ENCODE data around the gene ALDH1A1.

Gene ALDH1A1

DNA sequence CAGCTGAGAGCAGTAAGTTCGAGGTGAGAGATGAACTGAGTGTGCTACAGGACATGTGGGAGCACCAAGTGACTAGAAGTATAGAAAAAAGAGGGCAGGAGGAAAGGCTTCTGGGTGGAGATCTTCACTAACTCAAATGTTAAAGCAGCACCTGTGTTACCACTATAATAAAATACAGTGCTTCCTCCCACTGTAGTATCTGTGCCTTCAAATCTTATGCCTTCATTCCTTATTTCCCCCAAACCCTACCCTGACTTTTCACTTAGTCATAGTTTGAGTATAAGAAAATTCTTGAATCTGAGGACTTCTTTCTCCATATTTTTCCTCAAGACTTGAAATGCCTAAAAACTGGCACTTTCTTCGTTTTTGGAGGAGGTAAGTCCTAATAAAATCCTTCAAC lies 61.8 kb downstream of the ALDH1A1 start:
- H3K4me3 Mint-ChIP-seq, result no peak overlapping the region
- H3K27me3 Mint-ChIP-seq (ENCODE audit: low read depth, poor library complexity), result peaks cover 5% of the 10 kb centered on the region
- no peaks in the 10 kb centered on the region for H3K9me3 Mint-ChIP-seq
- TF ChIP-seq CTCF (IDR thresholded peaks at IDR 0.05), result no peak
- no peak overlapping the region for H3K27ac Mint-ChIP-seq
- no peaks in the 10 kb centered on the region for H3K4me1 Mint-ChIP-seq
- H3K36me3 Mint-ChIP-seq (ENCODE audit: low read depth), result no peaks in the 10 kb centered on the region
- no peak for DNase-seq

GRCh38 chr9:72888943-72889342 lies 63.9 kb downstream of the ALDH1A1 start:
- H3K4me1 Mint-ChIP-seq, result no peaks in the 10 kb centered on the region

GRCh38 chr9:72888067-72888466 lies 64.8 kb downstream of the ALDH1A1 start:
- H3K4me3 Mint-ChIP-seq, result no peak overlapping the region
- peaks cover 5% of the 10 kb centered on the region for H3K27me3 Mint-ChIP-seq (ENCODE audit: low read depth, poor library complexity)
- TF ChIP-seq CTCF (IDR thresholded peaks at IDR 0.05), result no peak
- H3K36me3 Mint-ChIP-seq (ENCODE audit: low read depth), result no peaks in the 10 kb centered on the region
- H3K9me3 Mint-ChIP-seq, result no peaks in the 10 kb centered on the region
- DNase-seq, result no peak
- H3K4me1 Mint-ChIP-seq, result no peaks in the 10 kb centered on the region
- H3K27ac Mint-ChIP-seq, result no peak overlapping the region

More at GRCh38 chr9:72888943-72889342, 63.9 kb downstream of the ALDH1A1 start:
- Mint-ChIP-seq H3K4me3 (no peak overlapping the region), H3K27ac (no peak overlapping the region), H3K9me3 (no peaks in the 10 kb centered on the region), H3K27me3 (ENCODE audit: low read depth, poor library complexity) (peaks cover 5% of the 10 kb centered on the region), H3K36me3 (ENCODE audit: low read depth) (no peaks in the 10 kb centered on the region)
- TF ChIP-seq CTCF (IDR thresholded peaks at IDR 0.05), result no peak
- no peak for DNase-seq

GRCh38 chr9:72886386-72886785 lies 66.5 kb downstream of the ALDH1A1 start:
- TF ChIP-seq CTCF (IDR thresholded peaks at IDR 0.05), result no peak
- Mint-ChIP-seq H3K9me3 (no peaks in the 10 kb centered on the region), H3K27me3 (ENCODE audit: low read depth, poor library complexity) (peaks cover 2% of the 10 kb centered on the region), H3K27ac (no peak overlapping the region), H3K4me1 (no peaks in the 10 kb centered on the region), H3K36me3 (ENCODE audit: low read depth) (no peaks in the 10 kb centered on the region), H3K4me3 (no peak overlapping the region)
- no peak for DNase-seq

- peaks cover 2% of the 10 kb centered on the region for H3K27me3 Mint-ChIP-seq (ENCODE audit: low read depth, poor library complexity)
- no peaks in the 10 kb centered on the region for H3K36me3 Mint-ChIP-seq (ENCODE audit: low read depth)
- no peaks in the 10 kb centered on the region for H3K9me3 Mint-ChIP-seq
- no peaks in the 10 kb centered on the region for H3K4me1 Mint-ChIP-seq
- no peak for TF ChIP-seq CTCF (IDR thresholded peaks at IDR 0.05)
- DNase-seq, result no peak
- H3K27ac Mint-ChIP-seq, result no peak overlapping the region
- H3K4me3 Mint-ChIP-seq, result no peak overlapping the region
These were observed 68.3 kb downstream of the ALDH1A1 start for GRCh38 chr9:72884508-72884907.

GRCh38 chr9:72883875-72884274 lies 69.0 kb downstream of the ALDH1A1 start:
- DNase-seq, result no peak
- Mint-ChIP-seq H3K4me1 (no peaks in the 10 kb centered on the region), H3K27me3 (ENCODE audit: low read depth, poor library complexity) (peaks cover 2% of the 10 kb centered on the region), H3K27ac (no peak overlapping the region), H3K4me3 (no peak overlapping the region), H3K9me3 (peaks cover 3% of the 10 kb centered on the region), H3K36me3 (ENCODE audit: low read depth) (no peaks in the 10 kb centered on the region)
- no peak for TF ChIP-seq CTCF (IDR thresholded peaks at IDR 0.05)
